Measurements from ENCODE around the gene C17orf114.
"Not testable (repeated sequence)": the region's sequence is repeated elsewhere in the genome, so short reads cannot be mapped to it uniquely, and the experiment has no call there.

Gene C17orf114

DNA sequence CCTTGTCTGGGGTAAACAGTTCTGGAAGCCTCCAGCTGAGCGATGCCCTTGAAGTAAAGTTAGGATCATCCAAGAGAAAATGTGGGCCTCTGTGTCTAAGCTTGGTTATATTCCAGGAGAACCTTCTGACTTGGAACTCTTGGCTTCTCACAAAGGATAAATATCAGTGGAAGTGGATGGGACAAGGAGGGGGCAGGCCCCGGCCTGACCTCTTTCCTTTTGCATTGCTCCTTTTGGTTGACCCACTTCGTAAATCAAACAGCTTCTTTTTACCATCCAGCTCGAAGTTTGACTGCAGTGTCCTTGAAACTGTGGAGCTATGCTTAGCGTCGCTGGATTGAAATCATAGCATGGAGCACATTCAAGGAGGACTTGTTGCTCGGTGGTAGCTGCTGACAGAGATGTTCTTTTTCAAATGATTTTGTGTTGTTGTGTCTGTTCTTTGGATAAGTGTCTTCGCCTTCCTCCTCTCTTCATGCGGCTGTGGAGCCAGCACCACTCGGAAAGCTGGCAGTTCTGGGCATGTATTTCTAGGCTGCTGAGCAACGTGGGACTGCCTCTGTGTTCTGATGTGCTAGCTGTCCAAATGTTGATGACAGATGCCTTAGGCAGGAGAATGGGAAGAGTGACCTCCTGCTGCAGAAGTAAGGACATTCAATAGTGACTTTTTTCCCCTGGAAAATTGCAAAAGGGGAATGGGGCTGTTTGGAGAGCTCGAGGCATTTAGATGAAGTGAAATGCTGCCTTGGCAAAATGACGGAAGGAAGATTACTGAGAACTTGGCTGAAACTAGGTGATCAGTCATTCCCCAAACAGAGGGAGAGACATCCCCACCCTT lies 35.6 kb upstream of the C17orf114 start:
- DNase-seq (ENCODE audit: low read depth): no peak

DNA sequence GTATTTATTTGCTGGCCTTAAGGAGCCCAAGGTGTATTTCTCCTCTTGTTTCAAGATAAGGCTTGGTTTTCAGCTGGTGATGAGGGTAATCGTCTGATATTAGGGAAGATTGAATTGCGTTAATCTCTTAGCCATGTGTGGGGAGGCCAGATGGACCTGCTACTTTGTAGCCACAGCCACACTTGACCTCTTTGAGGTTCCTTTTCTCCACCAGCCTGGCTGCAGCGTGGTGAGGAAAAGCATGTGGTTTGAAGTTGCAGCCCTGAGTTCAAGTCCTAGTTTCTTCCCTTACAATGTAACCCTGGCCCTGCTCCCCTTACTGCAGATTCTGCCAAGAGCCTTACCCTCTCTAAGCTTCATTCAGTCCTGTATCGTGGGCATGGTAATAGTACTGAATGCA lies 34.1 kb upstream of the C17orf114 start:
- no peak for DNase-seq (ENCODE audit: low read depth)

More for the DNA sequence above, 35.6 kb upstream of the C17orf114 start:
- H3K4me3 ChIP-seq (ENCODE audit: low read depth, low read length): no peak overlapping the region
- TF ChIP-seq, protein P1, sequence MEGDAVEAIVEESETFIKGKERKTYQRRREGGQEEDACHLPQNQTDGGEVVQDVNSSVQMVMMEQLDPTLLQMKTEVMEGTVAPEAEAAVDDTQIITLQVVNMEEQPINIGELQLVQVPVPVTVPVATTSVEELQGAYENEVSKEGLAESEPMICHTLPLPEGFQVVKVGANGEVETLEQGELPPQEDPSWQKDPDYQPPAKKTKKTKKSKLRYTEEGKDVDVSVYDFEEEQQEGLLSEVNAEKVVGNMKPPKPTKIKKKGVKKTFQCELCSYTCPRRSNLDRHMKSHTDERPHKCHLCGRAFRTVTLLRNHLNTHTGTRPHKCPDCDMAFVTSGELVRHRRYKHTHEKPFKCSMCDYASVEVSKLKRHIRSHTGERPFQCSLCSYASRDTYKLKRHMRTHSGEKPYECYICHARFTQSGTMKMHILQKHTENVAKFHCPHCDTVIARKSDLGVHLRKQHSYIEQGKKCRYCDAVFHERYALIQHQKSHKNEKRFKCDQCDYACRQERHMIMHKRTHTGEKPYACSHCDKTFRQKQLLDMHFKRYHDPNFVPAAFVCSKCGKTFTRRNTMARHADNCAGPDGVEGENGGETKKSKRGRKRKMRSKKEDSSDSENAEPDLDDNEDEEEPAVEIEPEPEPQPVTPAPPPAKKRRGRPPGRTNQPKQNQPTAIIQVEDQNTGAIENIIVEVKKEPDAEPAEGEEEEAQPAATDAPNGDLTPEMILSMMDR (IDR thresholded peaks at IDR 0.05; ENCODE audit: insufficient read depth, low read depth, low read length): no peak

DNA sequence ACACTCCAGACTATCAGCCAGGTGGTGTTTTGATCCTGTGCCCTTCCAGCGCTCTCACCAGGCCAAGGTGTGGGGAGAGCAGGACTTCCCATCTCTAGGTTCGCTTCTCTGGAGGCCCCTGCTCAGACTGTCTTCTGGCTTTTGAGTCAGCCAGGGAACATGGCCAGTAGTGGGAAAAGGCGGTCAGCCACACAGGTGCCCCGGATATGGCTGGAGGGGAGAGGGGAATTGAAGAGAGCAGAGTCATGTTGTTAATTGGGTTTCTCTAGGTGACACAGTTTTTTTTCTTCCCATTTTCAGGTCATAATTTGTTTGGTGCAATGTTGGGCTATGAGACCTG lies 32.5 kb upstream of the C17orf114 start:
- TF ChIP-seq, protein P1 (IDR thresholded peaks at IDR 0.05; ENCODE audit: insufficient read depth, low read depth, low read length): no peak

More for the DNA sequence above, 34.1 kb upstream of the C17orf114 start:
- TF ChIP-seq, protein P1 (IDR thresholded peaks at IDR 0.05; ENCODE audit: insufficient read depth, low read depth, low read length): no peak
- no peak overlapping the region for H3K4me3 ChIP-seq (ENCODE audit: low read depth, low read length)

DNA sequence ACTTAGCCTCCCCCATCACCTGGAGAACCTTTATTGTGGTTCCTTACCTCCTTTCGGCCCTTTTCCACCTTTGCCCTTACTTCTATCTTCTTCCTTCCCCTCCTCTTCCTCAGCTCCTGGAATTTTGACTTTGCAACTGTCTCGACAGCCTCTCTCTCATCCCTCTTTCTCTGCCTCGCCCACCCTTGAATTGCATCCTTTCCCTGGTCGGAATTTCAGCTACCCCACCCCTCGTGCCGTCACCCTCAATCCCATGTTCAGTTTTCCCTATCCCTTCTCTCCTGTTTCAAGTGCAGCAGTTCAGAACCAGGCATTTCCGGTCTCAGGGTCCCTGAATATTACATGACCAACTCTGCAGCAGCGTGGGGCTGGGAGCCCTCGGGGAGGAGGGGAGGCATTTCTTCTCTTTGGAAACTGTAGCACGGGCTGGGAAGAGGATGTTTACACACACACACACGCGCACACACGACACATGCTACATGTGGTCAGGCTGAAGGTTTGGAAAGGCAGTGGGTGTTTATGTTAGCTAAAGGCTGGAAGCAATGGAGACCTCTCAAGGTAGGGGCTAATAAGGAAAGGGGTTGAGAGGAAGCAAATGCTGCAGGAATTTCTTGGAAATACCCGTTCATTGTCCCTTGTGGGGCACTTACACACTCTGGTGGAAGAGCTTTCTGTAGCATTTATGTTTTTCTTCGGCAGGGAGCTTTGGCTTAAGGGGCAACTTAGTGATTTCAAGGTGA lies 32.0 kb upstream of the C17orf114 start:
- TF ChIP-seq, protein P1 (IDR thresholded peaks at IDR 0.05; ENCODE audit: insufficient read depth, low read depth, low read length): no peak
- H3K4me3 ChIP-seq (ENCODE audit: low read depth, low read length): peak overlapping the region; percentile 87
- peak; percentile 80 for DNase-seq (ENCODE audit: low read depth)

More for the DNA sequence above, 32.5 kb upstream of the C17orf114 start:
- DNase-seq (ENCODE audit: low read depth): no peak
- H3K4me3 ChIP-seq (ENCODE audit: low read depth, low read length): peak overlapping the region; percentile 87

DNA sequence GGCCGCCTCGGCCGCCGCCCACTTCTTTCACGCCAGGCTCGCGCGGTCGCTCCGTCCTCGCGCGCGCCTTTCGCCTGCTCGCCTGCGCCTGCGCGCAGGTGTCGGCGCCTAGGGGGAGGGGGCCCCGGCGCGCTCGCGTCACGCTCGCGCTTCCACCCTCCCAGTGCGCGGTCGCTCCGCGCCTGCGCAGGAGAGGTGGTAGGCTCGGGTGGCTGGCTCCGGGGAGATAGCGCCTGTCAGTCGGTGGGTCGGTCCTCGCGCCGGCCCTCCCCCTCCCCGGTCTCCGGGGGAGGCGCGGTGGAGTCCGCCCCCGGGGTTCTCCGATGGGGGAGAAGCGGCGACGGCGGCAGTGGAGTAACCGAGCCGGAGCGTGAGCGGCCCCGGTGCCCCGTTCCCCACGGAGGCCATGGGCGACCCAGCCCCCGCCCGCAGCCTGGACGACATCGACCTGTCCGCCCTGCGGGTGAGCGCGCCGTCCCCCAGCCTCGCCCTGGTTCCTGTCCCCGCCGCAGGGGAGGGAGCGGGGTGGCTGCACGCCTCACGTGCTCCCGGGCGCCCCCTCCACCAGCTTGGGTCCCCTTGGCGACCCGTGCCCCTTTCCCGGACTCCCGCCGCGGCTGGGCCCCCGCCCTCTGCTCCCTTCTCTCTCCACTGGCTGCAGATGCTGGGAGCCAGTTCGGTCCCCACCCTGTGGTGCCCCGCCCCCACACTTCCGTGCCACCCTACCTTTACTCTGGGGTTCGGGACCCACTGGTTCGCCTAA lies 31.2 kb upstream of the C17orf114 start, which contains the start of gene MINK1:
TSS of gene MINK1 (plus strand) at position 163 of the 763 bp plus-strand sequence. CDS start at position 407, 244 bp downstream.
- H3K4me3 ChIP-seq (ENCODE audit: low read depth, low read length): peak within 1 kb of the TSS; percentile 87
- TF ChIP-seq, protein P1 (IDR thresholded peaks at IDR 0.05; ENCODE audit: insufficient read depth, low read depth, low read length): no peak
- DNase-seq (ENCODE audit: low read depth): peak; percentile 93

DNA sequence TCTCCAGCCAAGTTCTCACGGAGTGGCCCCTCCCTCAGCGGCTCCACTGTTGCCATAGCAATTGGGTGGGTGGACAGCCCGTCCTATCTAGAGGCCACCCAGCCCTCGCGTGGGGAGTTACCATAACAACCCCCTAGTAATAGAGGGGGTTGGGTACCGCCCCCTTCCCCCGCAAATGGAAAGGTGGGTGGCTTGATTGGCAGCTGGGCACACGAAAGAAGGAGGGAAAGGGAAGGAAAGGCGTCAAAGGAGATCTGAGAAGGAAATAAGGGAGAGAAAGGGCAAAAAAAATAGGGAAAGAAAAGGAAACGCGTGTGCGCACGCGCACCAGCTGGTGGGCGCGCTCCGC lies 30.7 kb upstream of the C17orf114 start:
- not testable (repeated sequence) for DNase-seq (ENCODE audit: low read depth)
- H3K4me3 ChIP-seq (ENCODE audit: low read depth, low read length): peak overlapping the region; percentile 68

DNA sequence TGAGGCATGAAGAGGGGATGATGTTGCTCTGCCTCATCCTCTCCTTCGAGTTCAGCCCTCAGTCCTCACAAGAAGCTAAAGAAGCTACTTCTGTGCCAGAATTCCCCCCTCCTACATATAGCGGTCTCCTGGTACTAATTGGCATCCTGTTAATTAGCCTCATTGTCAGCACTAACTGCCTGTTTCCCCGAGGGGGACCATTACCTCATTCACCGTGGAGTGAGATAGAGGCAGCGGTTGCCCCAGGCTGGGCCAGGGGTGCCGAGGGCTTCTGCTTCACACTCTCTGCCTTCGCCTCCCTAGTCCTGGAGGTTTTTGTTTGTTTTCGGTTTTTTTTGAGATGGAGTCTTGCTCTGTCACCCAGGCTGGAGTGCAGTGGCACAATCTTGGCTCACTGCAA lies 25.3 kb upstream of the C17orf114 start:
- TF ChIP-seq, protein P1 (IDR thresholded peaks at IDR 0.05; ENCODE audit: insufficient read depth, low read depth, low read length): no peak
- DNase-seq (ENCODE audit: low read depth): no peak
- H3K4me3 ChIP-seq (ENCODE audit: low read depth, low read length): no peak overlapping the region

Data from fibroblast of villous mesenchyme (primary cell).